HS-27A (cell line): ENCODE data around the gene FGF22.
"Not testable (repeated sequence)": the region's sequence is repeated elsewhere in the genome, so short reads cannot be mapped to it uniquely, and the experiment has no call there.

Experiments
- DNase-seq: peaks from one replicate; pipeline ENCODE4 v3.0.0-alpha.2; 2012; ENCODE audit warnings: low read depth, missing footprints

FGF22 gene

DNA sequence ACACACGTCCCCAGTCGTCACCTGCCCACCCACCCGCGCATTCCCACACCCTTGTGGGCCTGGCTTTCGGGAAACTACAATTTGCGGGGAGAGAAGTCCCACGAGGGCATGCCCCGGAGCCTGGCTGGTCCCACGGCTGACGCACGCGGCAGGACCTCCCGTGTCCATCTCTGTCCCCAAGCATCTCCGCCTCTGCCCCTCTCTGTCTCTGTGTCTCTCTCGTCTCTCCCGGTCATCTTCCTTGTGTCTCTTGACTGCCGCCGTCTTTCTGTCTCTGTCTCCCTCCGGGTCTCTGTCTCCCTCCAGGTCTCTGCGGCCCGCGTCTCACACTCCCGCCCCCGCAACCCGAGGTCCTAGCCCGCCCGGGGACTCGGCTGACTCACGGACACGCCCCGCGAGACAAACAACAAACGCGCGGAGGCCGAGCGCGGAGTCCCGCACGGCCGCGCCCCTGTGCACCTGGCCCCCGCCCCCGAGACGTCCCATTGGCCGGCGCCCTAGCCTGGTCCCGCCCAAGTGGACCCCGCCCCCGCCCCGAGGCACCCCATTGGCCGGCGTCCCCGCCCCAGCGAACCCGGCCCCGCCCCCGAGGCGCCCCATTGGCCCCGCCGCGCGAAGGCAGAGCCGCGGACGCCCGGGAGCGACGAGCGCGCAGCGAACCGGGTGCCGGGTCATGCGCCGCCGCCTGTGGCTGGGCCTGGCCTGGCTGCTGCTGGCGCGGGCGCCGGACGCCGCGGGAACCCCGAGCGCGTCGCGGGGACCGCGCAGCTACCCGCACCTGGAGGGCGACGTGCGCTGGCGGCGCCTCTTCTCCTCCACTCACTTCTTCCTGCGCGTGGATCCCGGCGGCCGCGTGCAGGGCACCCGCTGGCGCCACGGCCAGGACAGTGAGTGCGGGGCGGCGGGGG is at the start of gene FGF22:
FGF22 (plus strand) TSS at position 627 of the 908 bp plus-strand sequence; CDS start at position 674, 47 bp downstream.
- no peak for DNase-seq

DNA sequence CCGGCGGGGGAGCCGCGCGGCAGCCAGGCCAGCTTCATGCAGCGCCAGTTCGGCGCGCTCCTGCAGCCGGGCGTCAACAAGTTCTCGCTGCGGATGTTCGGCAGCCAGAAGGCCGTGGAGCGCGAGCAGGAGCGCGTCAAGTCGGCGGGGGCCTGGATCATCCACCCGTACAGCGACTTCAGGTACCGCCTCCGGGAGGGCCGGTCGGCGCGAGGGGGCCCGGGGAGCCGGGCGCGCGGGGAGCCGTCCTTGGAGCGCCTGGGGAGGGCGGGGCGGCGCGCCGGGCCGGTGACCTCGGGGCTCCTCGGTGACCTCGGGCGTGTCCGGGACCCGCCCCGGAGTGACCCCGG is 49.3 kb upstream of the FGF22 start:
- DNase-seq: no peak

DNA sequence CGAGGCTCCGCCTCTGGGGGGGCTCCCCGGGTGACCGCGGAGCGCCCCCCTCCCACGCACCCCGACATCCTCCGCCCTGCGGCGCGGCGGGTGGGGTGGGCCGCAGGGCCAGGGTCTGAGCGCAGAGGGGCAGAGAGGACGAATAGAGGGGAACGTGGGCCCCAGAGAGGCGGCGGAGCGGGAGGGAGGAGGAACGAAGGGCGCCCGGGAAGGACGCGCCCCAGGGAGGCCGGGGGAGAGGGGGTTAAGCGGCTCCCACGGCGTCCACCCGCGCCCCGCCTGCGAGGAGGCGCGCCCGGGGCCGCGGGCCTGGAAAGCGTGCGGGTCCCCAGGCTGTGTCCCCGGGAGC is 49.0 kb upstream of the FGF22 start:
- DNase-seq: no peak

DNA sequence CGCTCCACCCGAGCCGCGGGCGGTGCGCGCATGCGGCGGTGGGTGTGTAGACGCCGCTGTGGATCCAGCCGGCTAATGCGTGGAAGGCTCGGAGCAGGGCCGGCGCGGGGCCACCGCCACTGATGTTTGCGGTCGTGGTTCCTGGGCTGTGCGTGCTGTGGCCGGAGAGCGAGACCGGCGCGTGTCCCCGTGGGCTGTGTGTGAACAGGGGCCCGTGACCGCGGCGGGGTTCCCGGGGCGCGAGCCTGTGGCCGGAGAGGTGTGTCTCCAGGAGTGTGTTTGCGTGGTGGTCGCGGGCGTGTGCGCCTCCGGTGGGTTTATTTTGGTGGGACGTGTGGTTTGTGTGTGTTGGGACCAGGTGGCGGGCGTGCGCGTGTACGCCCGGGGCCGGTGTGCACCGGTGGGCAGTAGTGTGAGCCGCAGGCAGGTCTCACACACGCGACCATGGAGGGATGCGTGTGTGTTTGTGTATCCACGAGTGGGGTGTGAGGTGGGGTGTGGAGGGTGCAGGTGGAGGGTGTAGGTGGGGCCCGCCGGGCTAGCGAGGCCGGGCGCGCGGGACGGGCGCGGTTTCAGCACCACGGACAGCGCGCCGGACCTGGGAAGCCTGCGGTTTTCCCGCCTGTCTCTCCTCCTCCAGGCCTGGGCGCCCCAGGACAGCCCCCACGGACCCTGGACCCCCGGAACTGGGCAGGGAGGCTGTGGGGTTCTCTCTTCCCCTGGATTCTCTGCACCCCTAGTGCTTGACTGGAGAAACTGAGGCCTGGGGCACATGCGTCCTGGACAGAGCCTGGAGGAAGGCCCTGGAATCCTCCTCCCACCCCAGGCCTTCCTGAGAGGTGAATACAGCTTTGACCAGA is 48.4 kb upstream of the FGF22 start:
- no peak for DNase-seq

DNA sequence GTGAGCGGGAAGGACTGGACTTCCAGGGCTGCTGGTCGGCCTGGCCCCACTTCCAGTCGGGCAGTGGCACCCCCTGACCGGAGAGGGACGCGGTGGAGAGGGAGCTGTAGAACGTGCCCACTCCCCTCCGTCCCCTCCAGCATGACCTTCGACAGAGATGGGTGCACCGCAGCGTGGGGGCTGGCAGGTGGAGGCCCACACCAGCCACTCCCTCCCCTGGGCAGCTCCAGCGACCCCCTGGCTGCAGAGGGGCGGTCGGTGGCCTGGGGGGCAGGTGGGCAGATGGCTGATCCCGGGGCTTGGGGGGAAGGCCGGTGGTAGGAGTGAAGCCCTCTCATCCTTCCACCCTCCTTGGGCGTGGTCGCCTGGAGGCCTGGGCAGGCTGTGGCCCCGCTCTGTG is 47.6 kb upstream of the FGF22 start:
- no peak for DNase-seq

DNA sequence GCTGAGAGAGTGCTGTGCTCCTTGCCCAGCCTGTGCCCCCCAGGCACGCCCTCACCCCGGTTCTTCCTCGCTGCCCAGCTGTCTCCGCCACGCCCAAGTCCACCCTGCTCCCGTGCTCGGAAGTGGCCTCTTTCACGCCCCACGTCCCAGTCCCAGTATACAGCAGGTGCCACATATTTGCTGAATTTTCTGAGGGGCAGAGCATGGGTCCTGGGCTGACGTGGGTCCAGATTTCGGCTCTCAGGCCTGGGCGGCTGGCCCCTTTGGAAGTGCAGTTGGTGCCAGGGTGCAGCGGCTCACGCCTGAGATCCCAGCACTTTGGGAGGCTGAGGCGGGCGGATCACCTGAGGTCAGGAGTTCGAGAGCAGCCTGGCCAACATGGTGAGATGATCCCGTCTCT is 46.6 kb upstream of the FGF22 start:
- no peak for DNase-seq

DNA sequence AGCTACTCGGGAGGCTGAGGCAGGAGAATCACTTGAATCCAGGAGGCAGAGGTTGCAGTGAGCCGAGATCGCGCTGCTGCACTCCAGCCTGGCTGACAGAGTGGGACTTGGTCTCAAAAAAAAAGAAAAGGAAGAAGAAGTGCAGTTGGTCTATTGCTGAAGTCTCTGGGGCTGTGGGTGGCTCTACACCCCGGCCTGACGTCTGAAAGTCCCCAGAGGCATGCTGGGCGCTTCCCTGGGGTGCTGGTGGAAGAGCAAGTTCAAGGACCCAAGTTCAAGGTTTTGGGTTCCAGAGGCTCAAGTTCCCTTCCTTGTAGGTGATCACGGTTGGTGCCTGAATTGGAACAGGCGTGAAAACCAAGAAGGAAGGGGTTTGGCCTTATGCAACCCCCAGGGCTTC is 46.2 kb upstream of the FGF22 start:
- DNase-seq: no peak

DNA sequence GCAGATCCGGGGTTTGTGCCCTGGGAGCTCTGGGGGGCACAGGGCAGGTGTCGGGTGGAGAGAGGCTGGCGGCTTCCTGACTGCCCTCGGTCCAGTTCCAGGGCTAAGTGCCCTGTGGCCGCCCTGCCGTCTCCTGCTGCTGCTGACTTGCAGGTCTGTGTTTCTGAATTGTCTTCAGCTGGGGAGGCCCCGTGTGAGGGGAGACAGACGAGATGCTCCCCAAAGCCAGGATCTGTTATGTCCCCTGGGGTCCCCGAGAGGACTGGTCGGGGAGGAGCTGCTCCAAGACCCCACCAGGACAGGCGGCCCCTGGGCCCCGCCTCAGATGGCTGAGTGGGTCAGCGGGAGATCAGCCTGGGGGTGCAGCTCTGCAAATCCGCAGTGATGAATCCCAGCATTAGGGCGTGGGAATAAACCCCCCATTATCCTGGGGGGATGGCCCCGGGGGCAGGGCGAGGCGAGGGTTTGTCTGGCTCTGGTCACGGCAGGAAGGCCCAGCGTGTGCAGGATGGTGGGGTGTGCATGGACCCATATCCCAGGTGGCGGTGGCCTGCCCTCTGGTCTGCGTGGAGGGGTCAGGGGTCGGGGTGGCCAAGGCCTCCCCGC is 45.3 kb upstream of the FGF22 start:
- DNase-seq: no peak

DNA sequence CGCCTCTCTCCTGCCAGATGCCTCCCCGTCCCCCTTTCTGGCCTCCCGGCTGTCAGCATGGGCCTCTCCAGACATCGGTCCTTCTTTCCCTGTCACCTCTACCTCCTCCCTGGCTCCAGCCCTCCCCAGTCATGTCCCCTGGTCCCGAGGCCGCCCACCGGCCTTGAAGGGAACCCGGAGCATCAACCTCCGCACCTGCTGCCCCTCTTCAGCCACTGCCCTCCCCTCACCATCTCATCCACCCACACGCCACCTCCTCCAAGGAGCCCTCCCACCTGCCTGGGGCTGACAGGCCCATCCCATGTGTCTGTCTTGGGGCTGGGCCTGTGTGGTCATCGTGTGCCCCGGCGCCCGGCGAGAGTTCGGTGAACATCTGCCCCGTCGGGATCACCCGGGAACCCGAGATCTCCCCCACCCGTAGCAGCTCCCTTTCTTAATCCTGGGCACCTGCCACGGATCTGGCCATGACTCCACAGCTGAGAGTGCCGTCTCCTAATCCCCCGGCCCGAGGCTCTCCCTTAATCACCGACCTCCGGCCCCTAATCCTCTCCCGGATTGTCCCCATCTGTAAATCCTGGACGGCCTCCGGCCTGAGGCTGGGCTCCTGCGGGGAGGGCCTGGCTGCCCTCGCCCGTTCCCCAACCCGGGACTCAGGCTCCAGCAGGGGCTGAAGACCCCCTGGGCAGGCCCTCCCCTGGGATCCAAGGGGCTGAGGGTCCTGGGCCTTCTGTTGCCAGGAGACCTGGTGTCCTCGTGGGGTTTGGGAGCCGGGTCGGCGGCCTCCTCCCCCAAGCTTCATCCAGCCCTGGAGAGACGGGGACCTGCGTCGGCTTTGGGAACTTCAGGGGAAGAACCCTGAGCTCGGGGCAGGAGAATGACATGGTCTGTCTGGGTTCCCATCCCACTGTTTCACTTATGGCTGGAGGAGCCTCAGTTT is 44.1 kb upstream of the FGF22 start:
- no peak for DNase-seq

DNA sequence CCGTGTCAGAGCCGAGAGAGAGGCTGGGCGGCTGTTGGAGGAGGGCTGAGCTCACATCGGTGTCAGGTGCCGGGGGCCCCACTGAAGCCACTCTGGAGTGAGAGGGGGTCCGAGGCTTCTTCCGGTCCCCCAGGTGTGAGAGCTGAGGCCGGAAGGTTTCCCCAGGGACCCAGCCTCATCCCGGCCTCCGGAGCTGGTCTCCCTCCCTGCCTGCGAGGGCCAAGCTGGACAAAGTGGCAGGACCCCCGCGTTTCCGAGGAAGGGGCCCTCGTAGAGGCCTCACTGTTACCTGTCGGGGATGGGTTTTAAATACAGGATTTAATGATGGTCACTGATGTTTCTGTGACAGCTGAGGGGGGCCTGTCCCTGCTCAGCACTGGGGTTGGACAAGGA is 43.4 kb upstream of the FGF22 start:
- no peak for DNase-seq

DNA sequence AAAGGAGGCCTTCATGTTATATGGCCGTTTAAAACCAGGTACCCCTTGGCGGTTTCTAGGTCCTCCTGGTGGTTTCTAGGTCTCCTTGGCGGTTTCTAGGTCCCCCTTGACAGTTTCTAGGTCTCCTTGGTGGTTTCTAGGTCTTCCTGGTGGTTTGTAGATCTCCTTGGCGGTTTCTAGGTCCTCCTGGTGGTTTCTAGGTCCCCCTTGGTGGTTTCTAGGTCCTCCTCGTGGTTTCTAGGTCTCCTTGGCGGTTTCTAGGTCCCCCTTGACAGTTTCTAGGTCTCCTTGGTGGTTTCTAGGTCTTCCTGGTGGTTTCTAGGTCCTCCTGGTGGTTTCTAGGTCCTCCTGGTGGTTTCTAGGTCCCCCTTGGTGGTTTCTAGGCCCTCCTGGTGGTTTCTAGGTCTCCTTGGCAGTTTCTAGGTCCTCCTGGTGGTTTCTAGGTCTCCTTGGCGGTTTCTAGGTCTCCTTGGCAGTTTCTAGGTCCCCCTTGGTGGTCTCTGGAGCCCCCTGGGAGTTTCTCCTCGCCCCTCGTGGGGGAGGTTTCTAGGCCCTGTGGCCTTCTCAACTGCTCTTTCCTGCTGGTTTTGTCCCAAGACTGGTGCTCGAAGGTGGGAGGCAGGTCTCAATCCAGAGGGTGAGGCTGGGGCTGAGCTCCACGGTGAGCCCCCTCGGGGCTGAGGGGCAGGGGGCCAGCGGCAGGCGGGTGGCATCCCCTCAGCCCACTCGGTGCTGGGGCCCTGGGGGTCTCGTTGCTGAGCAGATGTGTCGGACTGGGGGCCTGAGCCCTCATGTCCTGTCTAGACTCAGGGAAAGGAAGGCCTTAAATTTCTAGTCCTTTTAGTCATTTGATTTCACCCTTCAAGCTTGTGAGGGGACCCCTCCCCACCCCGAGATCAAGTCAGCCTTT is 42.0 kb upstream of the FGF22 start:
- DNase-seq: no peak

DNA sequence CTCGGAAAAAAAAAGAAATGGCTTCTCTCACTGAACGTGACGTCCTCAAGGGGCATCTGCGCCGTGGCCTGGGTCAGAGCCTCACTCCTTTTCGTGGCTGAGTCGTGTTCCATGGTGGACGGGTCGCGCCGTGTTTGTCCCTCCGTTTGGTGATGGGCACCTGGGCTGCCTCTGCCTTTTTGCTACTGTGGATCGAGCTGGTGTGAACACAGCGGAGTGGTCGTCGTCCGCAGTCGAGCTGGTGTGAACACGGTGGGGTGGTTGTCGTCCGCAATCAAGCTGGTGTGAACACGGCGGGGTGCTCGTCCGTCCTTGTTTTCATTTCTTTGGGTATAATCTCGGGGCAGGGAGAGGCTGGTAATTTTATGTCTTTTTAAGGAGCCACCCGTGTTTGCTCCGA is 38.4 kb upstream of the FGF22 start:
- DNase-seq: no peak

DNA sequence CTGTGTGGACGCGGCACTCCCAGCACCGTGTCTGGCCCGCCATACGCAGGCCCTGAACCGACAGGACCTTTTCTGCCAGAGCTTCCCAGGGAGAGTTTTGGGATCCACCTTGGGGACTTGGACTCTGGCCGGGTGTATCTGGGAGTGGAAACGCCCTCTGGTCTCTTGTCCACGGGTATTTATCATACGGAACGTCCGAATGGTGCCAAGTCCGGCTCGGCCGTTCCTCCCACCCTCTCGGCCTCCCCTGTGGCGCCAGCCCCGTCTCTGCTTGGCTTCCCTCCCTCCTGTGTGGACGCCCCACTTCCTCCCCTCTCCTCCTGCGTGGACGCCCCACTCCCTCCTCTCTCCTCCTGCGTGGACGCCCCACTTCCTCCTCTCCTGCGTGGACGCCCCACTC is 37.9 kb upstream of the FGF22 start:
- no peak for DNase-seq

DNA sequence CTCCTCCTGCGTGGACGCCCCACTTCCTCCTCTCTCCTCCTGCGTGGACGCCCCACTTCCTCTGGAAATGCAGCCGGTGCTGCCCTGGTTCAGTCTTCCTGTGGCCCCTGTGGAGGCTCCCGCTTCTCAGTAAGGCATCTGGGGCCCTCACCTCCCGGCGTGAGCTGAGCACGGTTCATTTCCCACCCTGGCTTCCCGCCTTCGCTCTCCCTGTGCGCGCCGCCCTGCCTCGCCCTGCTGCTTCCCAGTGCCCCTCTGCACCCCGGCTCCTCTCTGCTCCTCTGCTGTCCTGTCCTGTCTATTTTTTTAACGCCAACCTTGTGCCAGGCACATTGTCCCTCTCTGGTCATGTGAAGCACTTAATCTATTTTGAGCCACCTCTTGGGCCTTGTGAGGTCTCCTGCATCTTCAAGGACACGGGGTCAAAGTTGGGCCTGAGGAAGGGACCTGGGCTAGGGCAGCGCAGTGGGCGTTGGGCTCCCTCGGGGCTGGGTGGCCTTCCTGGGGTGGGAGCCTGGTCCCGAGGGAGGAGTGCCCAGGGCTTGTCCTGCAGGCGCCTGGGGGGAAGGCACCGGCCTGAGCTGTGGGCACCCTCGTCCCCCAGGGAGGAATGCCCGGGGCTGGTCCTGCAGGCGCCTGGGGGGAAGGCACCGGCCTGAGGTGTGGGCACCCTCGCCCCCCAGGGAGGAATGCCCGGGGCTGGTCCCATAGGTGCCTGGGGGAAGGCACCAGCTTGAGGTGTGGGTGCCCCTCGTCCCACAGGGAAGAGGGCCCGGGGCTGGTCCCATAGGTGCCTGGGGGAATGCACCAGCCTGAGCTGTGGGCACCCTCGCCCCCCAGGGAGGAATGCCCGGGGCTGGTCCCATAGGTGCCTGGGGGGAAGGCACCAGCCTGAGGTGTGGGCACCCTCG is 37.0 kb upstream of the FGF22 start:
- no peak for DNase-seq

DNA sequence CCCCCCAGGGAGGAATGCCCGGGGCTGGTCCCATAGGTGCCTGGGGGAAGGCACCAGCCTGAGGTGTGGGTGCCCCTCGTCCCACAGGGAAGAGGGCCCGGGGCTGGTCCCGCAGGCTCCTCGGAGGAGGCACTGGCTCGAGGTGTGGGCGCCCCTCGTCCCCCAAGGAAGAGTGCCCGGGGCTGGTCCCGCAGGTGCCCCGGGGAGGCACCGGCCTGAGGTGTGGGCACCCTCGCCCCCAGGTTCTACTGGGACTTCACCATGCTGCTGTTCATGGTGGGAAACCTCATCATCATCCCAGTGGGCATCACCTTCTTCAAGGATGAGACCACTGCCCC is 36.4 kb upstream of the FGF22 start:
- not testable (repeated sequence) for DNase-seq

DNA sequence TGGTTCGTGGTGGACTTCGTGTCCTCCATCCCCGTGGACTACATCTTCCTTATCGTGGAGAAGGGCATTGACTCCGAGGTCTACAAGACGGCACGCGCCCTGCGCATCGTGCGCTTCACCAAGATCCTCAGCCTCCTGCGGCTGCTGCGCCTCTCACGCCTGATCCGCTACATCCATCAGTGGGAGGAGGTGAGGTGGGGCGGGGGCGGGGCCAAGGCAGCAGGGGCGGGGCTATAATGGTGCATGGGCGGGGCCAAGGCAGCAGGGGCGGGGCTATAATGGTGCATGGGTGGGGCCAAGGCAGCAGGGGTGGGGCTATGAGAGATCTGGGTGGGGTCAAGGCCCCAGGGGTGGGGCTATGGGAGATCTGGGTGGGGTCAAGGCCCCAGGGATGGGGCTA is 35.9 kb upstream of the FGF22 start:
- DNase-seq: not testable (repeated sequence)

DNA sequence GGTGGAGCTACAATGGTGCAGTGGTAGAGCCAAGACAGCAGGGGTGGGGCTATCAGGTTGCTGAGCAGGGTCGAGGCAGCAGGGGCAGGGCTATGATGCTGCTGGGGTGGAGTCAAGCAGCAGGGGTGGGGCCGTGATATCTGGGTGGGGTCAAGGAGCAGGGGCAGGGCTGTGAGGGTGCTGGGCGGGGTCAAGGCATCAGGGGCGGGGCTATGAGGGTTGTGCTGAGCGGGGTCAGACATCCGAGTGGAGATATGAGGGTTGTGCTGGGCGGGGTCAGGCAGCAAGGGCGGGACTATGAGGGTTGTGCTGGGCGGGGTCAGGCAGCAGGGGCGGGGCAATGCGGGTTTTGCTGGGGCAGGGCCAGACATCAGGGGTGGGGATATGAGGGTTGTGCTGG is 35.3 kb upstream of the FGF22 start:
- no peak for DNase-seq

DNA sequence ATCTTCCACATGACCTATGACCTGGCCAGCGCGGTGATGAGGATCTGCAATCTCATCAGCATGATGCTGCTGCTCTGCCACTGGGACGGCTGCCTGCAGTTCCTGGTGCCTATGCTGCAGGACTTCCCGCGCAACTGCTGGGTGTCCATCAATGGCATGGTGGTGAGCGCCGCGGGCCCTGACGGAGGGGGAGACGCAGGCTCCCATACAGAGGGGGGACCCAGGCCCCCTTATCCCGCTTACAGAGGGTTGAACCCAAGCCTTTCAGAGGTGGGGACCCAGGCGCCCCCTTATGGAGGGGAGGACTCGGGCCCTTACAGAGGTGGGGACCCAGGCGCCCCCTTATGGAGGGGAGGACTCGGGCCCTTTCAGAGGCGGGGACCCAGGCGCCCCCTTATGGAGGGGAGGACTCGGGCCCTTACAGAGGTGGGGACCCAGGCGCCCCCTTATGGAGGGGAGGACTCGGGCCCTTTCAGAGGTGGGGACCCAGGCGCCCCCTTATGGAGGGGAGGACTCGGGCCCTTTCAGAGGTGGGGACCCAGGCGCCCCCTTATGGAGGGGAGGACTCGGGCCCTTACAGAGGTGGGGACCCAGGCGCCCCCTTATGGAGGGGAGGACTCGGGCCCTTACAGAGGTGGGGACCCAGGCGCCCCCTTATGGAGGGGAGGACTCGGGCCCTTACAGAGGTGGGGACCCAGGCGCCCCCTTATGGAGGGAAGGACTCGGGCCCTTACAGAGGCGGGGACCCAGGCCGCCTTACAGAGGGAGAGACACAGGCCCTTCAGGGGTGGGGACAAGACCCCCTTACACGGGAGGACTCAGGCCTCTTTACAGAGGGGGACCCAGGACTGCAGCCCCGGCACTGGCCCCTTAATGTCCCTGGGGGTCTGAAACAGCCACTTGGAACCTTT is 34.4 kb upstream of the FGF22 start:
- not testable (repeated sequence) for DNase-seq
